PC-9 (cell line): ENCODE measurements around the gene RIMS4. TPM values are rescaled to one million over a fixed set of nuclear protein-coding genes. Genes with fewer than 3 reads are reported as not detected.

Experiments
- BruUV-seq: library from RNA; stranded (reverse); fragments of 400-500 nt; replicated peaks from 2 replicates; lab custom pipeline; 2021; lab: Mats Ljungman, UMichigan
- CTCF ChIA-PET: fragments of 300-600 bp; sonication (Branson Sonifier 250); formaldehyde crosslinking; loops from one replicate; lab custom pipeline; 2022; ENCODE audit warnings: antibody characterized with exemption; lab: Charles Lee
- POLR2A ChIA-PET: fragments of 300-600 bp; sonication (Branson Sonifier 250); formaldehyde crosslinking; loops from one replicate; lab custom pipeline; 2022; ENCODE audit warnings: antibody characterized with exemption; ENCODE audit not compliant: unreplicated experiment; lab: Charles Lee
- DNase-seq, 2 experiments: peaks; one replicate each; pipeline versions ENCODE4 v3.0.0 to v3.0.0-alpha.2; 2015 to 2022; ENCODE audit warnings: mixed read lengths in 1 of 2
- H2AFZ ChIP-seq: fragments of 200-600 bp; sonication (generic); 2 replicates; pipeline ENCODE4 v1.8.1; 2017; ENCODE audit warnings: antibody characterized with exemption
- H3F3A ChIP-seq: fragments of 200-600 bp; sonication (generic); 2 replicates; pipeline ENCODE4 v1.8.1; 2017; ENCODE audit warnings: antibody characterized with exemption, mild to moderate bottlenecking, low read depth; ENCODE audit not compliant: insufficient read depth
- H3K27ac ChIP-seq: fragments of 200-600 bp; sonication (generic); 2 replicates; pipeline ENCODE4 v1.6.1; 2016; ENCODE audit warnings: mixed run types
- H3K27me3 ChIP-seq: fragments of 200-600 bp; sonication (generic); 2 replicates; pipeline ENCODE4 v1.6.1; 2016; ENCODE audit warnings: low read depth, mixed run types; ENCODE audit not compliant: insufficient read depth
- H3K36me3 ChIP-seq: fragments of 200-600 bp; sonication (generic); 2 replicates; pipeline ENCODE4 v1.6.1; 2016; ENCODE audit warnings: low read depth, mixed run types
- H3K4me1 ChIP-seq: fragments of 200-600 bp; sonication (generic); replicated peaks from 2 replicates; pipeline ENCODE4 v1.6.1; 2016; ENCODE audit warnings: mixed run types; ENCODE audit not compliant: insufficient read depth
- H3K4me2 ChIP-seq: fragments of 200-600 bp; sonication (generic); 2 replicates; pipeline ENCODE4 v1.6.1; 2017; ENCODE audit warnings: mixed run types
- H3K4me3 ChIP-seq: fragments of 200-600 bp; sonication (generic); 2 replicates; pipeline ENCODE4 v1.6.1; 2016; ENCODE audit warnings: mixed run types
- H3K79me2 ChIP-seq: fragments of 200-600 bp; sonication (generic); 2 replicates; pipeline ENCODE4 v1.6.1; 2017; ENCODE audit warnings: low read depth, mixed run types
- H3K9me2 ChIP-seq: fragments of 200-600 bp; sonication (generic); 2 replicates; pipeline ENCODE4 v1.8.1; 2017; ENCODE audit warnings: mild to moderate bottlenecking; ENCODE audit not compliant: insufficient read depth
- H3K9me3 ChIP-seq: fragments of 200-600 bp; sonication (generic); 2 replicates; pipeline ENCODE4 v1.8.1; 2016; ENCODE audit warnings: low read depth; ENCODE audit not compliant: insufficient read depth
- H4K20me1 ChIP-seq: fragments of 200-600 bp; sonication (generic); 2 replicates; pipeline ENCODE4 v1.8.1; 2017; ENCODE audit not compliant: insufficient read depth
- CTCF ChIP-seq: fragments of 200-600 bp; sonication (generic); conservative IDR thresholded peaks from 2 replicates; pipeline ENCODE4 v1.6.1; 2017; ENCODE audit warnings: mixed run types, antibody characterized with exemption, mild to moderate bottlenecking, moderate library complexity
- EZH2 ChIP-seq: fragments of 200-600 bp; sonication (generic); IDR thresholded peaks from 2 replicates; pipeline ENCODE4 v1.8.0; 2017; ENCODE audit warnings: antibody characterized with exemption, low read depth
- intact Hi-C: fragments of 100-400 bp; cut with micrococcal nuclease; formaldehyde crosslinking; loops from one replicate; pipeline ENCODE4 v1.10.0; 2022; ENCODE audit not compliant: unreplicated experiment
- total RNA-seq: library from RNA; stranded (reverse); gene quantifications from 2 replicates; pipeline ENCODE4 v1.2.3, GENCODE V29; 2021

RIMS4 gene
- total RNA-seq, 1 experiment from 2014 or later: 0.13 TPM

- Histone ChIP-seq H4K20me1 (no peaks in the 10 kb centered on the region), H3K9me2 (no peaks in the 10 kb centered on the region), H3K36me3 (no peaks in the 10 kb centered on the region), H3K27me3 (no peaks in the 10 kb centered on the region), H3F3A (peaks cover 15% of the 10 kb centered on the region), H3K4me1 (peaks cover 26% of the 10 kb centered on the region), H3K79me2 (no peaks in the 10 kb centered on the region), H2AFZ (no peak overlapping the region), H3K4me2 (no peak overlapping the region), H3K27ac (no peak overlapping the region), H3K9me3 (no peaks in the 10 kb centered on the region), H3K4me3 (no peak overlapping the region)
- no TSS peak for BruUV-seq
- intact Hi-C loops: no loop called here
- no peak for DNase-seq
- POLR2A ChIA-PET: no interaction called here
- no peak for TF ChIP-seq CTCF
- no peak for TF ChIP-seq EZH2
- CTCF ChIA-PET: interaction anchor here (2.1 kb wide), 1 partner anchor 17 kb away, joined by 11 read pairs; no protein-coding TSS in a partner anchor
Observed at GRCh38 chr20:44715499-44716308, 94.6 kb downstream of the RIMS4 start.

GRCh38 chr20:44714701-44715498 is 95.4 kb downstream of the RIMS4 start, which contains the start of gene CCN5:
Gene CCN5, plus strand, starts transcription at chr20:44715369. Its CDS starts 22 bp downstream, at chr20:44715391.
- CTCF ChIA-PET: interaction anchor here (1.0 to 2.1 kb wide), 2 partner anchors 17 to 33 kb away, joined by 4 to 11 read pairs; no protein-coding TSS in a partner anchor
- POLR2A ChIA-PET: no interaction called here
- no TSS peak for BruUV-seq

More at GRCh38 chr20:44714701-44715498, 95.4 kb downstream of the RIMS4 start, which contains the start of gene CCN5:
- no peaks in the 10 kb centered on the region for H3K79me2 ChIP-seq
- H3K36me3 ChIP-seq: no peaks in the 10 kb centered on the region
- no peaks in the 10 kb centered on the region for H4K20me1 ChIP-seq
- H2AFZ ChIP-seq: no peak within 1 kb of the TSS
- no peak within 1 kb of the TSS; the same call in 1 of the 2 replicates for H3K4me3 ChIP-seq
- DNase-seq: peak; percentile 81 to 89
- peaks cover 9% of the 10 kb centered on the region for H3F3A ChIP-seq
- H3K4me1 ChIP-seq: peaks cover 18% of the 10 kb centered on the region
- H3K9me3 ChIP-seq: no peaks in the 10 kb centered on the region
- peak within 1 kb of the TSS; percentile 67 for H3K4me2 ChIP-seq
- intact Hi-C loops: loop anchor here (1.0 kb wide), 1 partner anchor 22 kb away; no protein-coding TSS in a partner anchor
- H3K9me2 ChIP-seq: no peaks in the 10 kb centered on the region
- no peak within 1 kb of the TSS for H3K27ac ChIP-seq
- no peaks in the 10 kb centered on the region for H3K27me3 ChIP-seq
- TF ChIP-seq EZH2 (no peak), CTCF (no peak)
